ENCODE results near the gene TENM4.

TENM4 gene

DNA sequence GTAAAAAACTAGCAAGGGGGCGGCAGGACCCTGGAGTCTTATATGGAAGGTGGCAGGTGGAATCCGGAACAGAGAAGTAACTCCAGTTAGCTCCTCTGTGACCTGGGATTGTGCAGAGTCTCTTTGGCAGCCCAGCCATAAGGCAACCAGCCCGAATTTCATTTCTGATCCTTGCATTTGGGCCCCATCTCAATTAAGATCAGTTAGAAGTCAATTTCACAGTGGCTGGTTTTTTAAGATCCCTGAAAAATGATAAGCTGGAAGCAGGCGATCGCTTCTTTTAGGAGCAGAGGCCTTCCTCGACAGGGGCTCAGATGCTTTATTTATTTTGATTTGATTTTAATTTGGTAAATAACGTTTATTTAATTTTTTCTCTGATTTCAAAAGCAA is 199.0 kb downstream of the TENM4 start (continued):
- TF ChIP-seq ZNF292 (tag by site-specific recombination; IDR thresholded peaks at IDR 0.05; ENCODE audit: borderline replicate concordance, low read depth), result no peak
- TF ChIP-seq ZNF16 (tag by site-specific recombination; IDR thresholded peaks at IDR 0.05; ENCODE audit: low read depth), result no peak

- TF ChIP-seq ZNF223 (tag by site-specific recombination; IDR thresholded peaks at IDR 0.05) (no peak), KLF10 (tag by site-specific recombination; IDR thresholded peaks at IDR 0.05) (no peak), ZFHX2 (tag by site-specific recombination; conservative IDR thresholded peaks at IDR 0.05) (0 out of 2 replicates have a peak, but pooled peaks have one; percentile 7)
- CTCF ChIA-PET, result interaction anchor here (0.6 kb wide), 1 partner anchor 167 kb away, joined by 4 read pairs; no protein-coding TSS in a partner anchor
- no peak overlapping the region for H3K4me3 ChIP-seq (ENCODE audit: low read depth, low read length)
- H3K36me3 ChIP-seq (ENCODE audit: control insufficient read depth in 2 of 2, insufficient read depth in 1 of 2, low read length in 2 of 2), result no peaks in the 10 kb centered on the region
- H3K4me1 ChIP-seq (ENCODE audit: control insufficient read depth, insufficient read depth, low read length), result no peaks in the 10 kb centered on the region
- POLR2A ChIA-PET, result no interaction called here
- H3K9me3 ChIP-seq (ENCODE audit: control insufficient read depth, insufficient read depth, low read depth, low read length), result no peaks in the 10 kb centered on the region
- H3K27ac ChIP-seq (ENCODE audit: extremely low read depth, low read depth, low read length), result no peak overlapping the region
Measured at GRCh38 chr11:79241205-79241851, 199.5 kb downstream of the TENM4 start.

- ChIA-PET POLR2A (no interaction called here), CTCF (no interaction called here)
- no peak overlapping the region for H3K4me3 ChIP-seq (ENCODE audit: low read depth, low read length)
- no peaks in the 10 kb centered on the region for H3K4me1 ChIP-seq (ENCODE audit: control insufficient read depth, insufficient read depth, low read length)
- no peaks in the 10 kb centered on the region for H3K9me3 ChIP-seq (ENCODE audit: control insufficient read depth, insufficient read depth, low read depth, low read length)
- no peaks in the 10 kb centered on the region for H3K36me3 ChIP-seq (ENCODE audit: control insufficient read depth in 2 of 2, insufficient read depth in 1 of 2, low read length in 2 of 2)
- H3K27ac ChIP-seq (ENCODE audit: extremely low read depth, low read depth, low read length), result no peak overlapping the region
- TF ChIP-seq ZNF561 (tag by site-specific recombination; IDR thresholded peaks at IDR 0.05; ENCODE audit: borderline replicate concordance), result no peak
- no peak for TF ChIP-seq ZNF830 (tag by site-specific recombination; IDR thresholded peaks at IDR 0.05; ENCODE audit: low read depth)
- TF ChIP-seq ZNF654 (tag by site-specific recombination; IDR thresholded peaks at IDR 0.05; ENCODE audit: low read depth), result no peak
- no peak for TF ChIP-seq TSHZ1 (tag by site-specific recombination; IDR thresholded peaks at IDR 0.05; ENCODE audit: borderline replicate concordance)
- TF ChIP-seq ZNF776 (tag by site-specific recombination; IDR thresholded peaks at IDR 0.05; ENCODE audit: borderline replicate concordance), result no peak
- TF ChIP-seq ZNF292 (tag by site-specific recombination; IDR thresholded peaks at IDR 0.05; ENCODE audit: borderline replicate concordance, low read depth), result no peak
- TF ChIP-seq ZNF624 (tag by site-specific recombination; IDR thresholded peaks at IDR 0.05), result no peak
- TF ChIP-seq, protein P1, sequence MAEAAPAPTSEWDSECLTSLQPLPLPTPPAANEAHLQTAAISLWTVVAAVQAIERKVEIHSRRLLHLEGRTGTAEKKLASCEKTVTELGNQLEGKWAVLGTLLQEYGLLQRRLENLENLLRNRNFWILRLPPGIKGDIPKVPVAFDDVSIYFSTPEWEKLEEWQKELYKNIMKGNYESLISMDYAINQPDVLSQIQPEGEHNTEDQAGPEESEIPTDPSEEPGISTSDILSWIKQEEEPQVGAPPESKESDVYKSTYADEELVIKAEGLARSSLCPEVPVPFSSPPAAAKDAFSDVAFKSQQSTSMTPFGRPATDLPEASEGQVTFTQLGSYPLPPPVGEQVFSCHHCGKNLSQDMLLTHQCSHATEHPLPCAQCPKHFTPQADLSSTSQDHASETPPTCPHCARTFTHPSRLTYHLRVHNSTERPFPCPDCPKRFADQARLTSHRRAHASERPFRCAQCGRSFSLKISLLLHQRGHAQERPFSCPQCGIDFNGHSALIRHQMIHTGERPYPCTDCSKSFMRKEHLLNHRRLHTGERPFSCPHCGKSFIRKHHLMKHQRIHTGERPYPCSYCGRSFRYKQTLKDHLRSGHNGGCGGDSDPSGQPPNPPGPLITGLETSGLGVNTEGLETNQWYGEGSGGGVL (tag by site-specific recombination; IDR thresholded peaks at IDR 0.05), result no peak
- no peak for TF ChIP-seq ZNF747 (tag by site-specific recombination; IDR thresholded peaks at IDR 0.05)
- TF ChIP-seq PRDM1 (tag by site-specific recombination; IDR thresholded peaks at IDR 0.05), result no peak
- TF ChIP-seq ZNF658 (tag by site-specific recombination; IDR thresholded peaks at IDR 0.05), result no peak
- TF ChIP-seq, protein P2, sequence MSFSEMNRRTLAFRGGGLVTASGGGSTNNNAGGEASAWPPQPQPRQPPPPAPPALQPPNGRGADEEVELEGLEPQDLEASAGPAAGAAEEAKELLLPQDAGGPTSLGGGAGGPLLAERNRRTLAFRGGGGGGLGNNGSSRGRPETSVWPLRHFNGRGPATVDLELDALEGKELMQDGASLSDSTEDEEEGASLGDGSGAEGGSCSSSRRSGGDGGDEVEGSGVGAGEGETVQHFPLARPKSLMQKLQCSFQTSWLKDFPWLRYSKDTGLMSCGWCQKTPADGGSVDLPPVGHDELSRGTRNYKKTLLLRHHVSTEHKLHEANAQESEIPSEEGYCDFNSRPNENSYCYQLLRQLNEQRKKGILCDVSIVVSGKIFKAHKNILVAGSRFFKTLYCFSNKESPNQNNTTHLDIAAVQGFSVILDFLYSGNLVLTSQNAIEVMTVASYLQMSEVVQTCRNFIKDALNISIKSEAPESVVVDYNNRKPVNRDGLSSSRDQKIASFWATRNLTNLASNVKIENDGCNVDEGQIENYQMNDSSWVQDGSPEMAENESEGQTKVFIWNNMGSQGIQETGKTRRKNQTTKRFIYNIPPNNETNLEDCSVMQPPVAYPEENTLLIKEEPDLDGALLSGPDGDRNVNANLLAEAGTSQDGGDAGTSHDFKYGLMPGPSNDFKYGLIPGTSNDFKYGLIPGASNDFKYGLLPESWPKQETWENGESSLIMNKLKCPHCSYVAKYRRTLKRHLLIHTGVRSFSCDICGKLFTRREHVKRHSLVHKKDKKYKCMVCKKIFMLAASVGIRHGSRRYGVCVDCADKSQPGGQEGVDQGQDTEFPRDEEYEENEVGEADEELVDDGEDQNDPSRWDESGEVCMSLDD (tag by site-specific recombination; IDR thresholded peaks at IDR 0.05), result no peak
- TF ChIP-seq ZNF350 (tag by site-specific recombination; IDR thresholded peaks at IDR 0.05), result no peak
- TF ChIP-seq ZNF510 (tag by site-specific recombination; IDR thresholded peaks at IDR 0.05; ENCODE audit: insufficient replicate concordance), result no peak
- TF ChIP-seq ZNF76 (tag by site-specific recombination; IDR thresholded peaks at IDR 0.05; ENCODE audit: borderline replicate concordance, low read depth), result no peak
- TF ChIP-seq ZNF335 (tag by site-specific recombination; conservative IDR thresholded peaks at IDR 0.05), result no peak
Measured at GRCh38 chr11:79237703-79238102, 203.1 kb downstream of the TENM4 start.
